Activated CD4-positive, CD25-positive, alpha-beta regulatory T cell treated with anti-CD3 and anti-CD28 coated beads, Interleukin-2, amount 50 U/mL, for 24 hours (primary cell): ENCODE measurements around the gene ACER2.
"Not testable (repeated sequence)": the region's sequence is repeated elsewhere in the genome, so short reads cannot be mapped to it uniquely, and the experiment has no call there.

Experiments used
- ATAC-seq, 2 donors: fragments of 150-1000 bp; cut with Tn5 transposase; one replicate each; pipeline ENCODE4 v1.10.0; 2021; ENCODE audit warnings: mild to moderate bottlenecking in 1 of 2, moderate library complexity in 1 of 2

ACER2 gene

DNA sequence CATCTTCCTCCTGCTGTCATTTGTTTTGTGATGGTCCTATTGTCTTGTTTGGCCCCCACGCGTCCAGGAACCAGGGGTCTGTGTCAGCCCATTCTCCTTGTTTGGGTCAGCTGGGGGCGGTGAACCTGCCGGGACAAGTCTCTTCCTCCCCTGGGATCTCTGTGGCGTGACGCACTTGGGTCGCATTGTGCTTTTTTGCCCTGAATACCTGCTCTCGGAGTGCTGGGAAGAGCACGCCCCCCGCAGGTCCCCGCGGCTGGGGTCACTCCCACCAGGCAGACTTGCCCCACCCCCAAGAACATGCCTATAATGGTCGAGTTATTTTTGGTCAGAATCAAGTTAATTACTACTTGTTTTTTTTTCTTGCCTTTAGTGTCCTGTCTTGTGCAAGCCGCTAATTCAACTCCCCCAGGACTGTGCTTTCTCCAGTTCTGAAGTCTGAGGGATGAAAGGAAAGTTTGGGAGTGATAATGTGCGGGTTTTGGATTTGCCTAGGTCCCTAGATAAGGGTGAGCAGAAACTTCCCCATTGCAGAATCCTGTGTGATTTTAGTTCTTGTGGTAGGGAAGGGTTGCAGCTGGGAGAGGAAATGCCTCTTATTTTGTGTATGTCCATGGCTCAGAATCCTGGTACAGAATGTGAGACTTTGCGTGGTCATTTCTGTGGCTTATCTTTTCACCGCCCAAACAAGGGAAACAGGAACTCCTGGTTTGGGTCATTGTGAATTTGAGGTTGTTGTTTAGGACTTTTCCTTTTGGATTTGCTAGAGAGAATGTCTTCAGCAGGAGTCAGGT, 789 bp downstream of the ACER2 start:
- no peak for ATAC-seq

DNA sequence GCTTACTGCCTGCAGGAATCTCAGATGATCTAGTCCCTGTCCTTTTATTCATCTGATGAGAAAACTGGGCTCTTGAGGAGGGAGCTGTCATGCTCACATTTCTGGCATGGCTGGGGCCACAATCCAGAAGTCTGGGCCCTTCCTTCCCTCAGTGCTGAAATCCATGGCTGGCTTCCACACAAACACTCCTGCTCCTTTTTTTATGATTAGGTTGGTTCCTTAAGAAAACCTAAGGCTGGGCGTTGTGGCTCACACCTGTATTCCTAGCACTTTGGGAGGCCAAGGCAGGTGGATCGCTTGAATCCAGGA, 1.3 kb downstream of the ACER2 start:
- ATAC-seq: no peak

- ATAC-seq: no peak
Observed at GRCh38 chr9:19410594-19410993, 1.8 kb downstream of the ACER2 start.

DNA sequence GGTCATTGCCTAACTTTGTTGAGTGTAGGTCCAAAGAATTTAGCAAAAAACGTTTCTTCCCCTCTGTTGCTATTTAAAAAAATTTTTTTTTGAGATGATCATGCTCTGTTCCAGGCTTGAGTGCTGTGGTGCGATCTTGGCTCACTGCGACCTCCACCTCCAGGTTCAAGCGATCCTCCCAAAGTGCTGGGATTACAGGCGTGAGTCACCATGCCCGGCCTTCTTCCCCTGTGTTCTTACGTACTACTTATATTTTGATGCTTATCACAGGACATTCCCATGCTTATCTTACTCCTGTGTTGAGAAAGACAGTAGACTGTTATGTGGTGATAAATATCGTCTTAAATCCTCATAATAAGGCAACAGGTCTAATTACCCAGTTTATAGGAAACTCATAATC, 2.5 kb downstream of the ACER2 start:
- no peak for ATAC-seq

GRCh38 chr9:19413456-19413855, 4.6 kb downstream of the ACER2 start:
- ATAC-seq: not testable (repeated sequence)

DNA sequence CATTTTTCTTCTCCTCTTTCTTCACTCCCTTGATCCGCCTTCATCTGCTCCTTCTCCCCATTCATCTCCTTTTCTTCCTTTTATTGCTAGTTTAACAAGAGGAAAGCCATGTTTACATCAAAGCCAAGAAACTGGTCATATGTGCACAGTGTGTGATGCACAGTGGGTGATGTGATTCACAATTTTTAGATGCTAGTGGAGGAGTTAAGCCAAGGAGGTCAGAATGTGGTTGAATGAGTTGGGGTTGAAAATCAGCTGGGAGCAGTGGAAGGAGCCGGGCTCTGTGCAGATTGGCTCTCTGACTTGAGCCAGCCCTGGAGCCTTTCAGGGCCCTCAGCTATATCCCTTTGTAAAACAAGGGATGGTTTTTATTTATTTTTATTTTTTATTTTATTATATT, 7.3 kb downstream of the ACER2 start:
- no peak for ATAC-seq

GRCh38 chr9:19420877-19421276, 12.1 kb downstream of the ACER2 start:
- ATAC-seq: no peak

DNA sequence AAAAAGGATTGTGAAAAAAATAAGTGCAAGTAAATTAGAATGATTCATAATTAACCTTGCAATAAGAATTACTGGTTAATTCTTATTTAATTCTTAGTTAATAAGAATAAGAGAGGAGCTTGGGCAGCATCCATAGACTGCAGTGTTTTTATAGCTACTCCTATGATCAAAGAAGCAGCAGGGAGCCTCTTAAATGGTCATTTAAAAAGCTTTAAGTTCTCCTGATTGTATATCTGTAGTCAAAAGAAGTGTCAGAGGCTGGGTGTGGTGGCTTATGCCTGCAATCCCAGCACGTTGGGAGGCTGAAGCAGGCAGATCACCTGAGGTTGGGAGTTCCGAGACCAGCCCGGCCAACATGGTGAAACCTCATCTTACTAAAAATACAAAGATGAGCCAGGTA, 14.4 kb downstream of the ACER2 start:
- no peak for ATAC-seq

- no peak for ATAC-seq
Observed at GRCh38 chr9:19424176-19424779, 15.5 kb downstream of the ACER2 start.

- ATAC-seq: no peak
Observed at GRCh38 chr9:19429595-19429994, 20.8 kb downstream of the ACER2 start.

- no peak for ATAC-seq
Observed at GRCh38 chr9:19430201-19430760, 21.5 kb downstream of the ACER2 start.

DNA sequence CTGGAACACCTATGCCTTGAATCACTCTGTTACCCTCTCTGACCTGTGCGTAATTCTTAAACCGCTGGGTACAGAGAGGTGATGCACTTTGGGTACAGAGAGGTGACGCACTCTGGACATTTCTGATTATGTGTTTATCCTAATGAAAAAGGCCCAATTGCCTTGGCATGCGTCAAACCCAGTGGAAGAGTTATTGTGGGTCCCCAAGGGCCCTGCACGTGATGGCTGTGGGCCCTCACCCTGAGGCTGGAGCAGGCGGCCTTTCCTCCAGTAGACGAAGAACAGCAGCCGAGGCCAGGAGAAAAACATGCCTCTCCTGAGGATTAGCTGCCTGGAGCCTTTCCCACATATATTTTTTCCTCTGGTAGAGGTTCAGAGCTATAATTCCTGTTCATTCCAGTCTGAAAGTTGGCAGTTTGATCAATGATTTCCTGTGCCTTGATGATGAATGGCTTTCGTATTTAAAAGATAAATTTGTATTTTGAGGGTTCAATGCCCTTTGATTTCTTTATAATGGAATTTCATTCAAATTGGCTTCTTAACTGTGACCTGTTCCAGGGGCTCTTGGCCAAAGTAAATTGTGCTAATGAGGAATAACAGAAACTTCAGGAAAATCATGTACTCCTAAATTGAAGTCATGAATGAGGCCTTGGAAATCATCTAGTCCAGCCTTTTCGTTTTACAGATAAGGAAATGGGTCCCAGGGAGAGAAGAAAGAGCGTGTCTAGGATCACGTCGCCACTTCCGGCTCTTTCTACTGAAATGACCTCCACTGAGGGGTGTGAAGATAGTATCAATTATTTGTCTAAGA, 22.8 kb downstream of the ACER2 start:
- no peak for ATAC-seq

DNA sequence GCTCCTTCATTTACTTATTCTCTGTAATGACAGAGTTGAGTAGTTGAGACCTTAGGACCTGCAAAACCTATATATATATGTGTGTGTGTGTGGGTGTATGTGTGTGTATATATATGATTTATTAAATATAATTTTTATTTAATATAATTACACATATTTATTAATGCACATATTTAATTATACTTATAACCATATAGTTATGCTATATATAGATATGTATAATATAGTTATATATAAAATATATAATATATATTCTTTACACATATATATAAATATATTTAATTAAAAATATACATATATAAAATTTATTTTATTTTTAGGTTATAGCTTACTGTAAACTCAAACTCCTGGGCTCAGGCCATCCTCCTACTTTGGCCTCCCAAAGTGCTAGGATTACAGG, 23.7 kb downstream of the ACER2 start:
- ATAC-seq: no peak

DNA sequence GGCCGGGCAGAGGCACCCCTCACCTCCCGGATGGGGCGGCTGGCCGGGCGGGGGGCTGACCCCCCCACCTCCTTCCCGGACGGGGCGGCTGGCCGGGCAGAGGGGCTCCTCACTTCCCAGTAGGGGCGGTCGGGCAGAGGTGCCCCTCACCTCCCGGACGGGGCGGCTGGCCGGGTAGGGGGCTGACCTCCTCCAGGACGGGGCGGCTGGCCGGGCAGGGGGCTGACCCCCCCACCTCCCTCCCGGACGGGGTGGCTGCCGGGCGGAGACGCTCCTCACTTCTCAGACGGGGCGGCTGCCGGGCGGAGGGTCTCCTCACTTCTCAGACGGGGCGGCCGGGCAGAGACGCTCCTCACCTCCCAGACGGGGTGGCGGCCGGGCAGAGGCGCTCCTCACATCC, 24.9 kb downstream of the ACER2 start:
- not testable (repeated sequence) for ATAC-seq

- ATAC-seq: no peak
Observed at GRCh38 chr9:19440376-19440775, 31.6 kb downstream of the ACER2 start.

DNA sequence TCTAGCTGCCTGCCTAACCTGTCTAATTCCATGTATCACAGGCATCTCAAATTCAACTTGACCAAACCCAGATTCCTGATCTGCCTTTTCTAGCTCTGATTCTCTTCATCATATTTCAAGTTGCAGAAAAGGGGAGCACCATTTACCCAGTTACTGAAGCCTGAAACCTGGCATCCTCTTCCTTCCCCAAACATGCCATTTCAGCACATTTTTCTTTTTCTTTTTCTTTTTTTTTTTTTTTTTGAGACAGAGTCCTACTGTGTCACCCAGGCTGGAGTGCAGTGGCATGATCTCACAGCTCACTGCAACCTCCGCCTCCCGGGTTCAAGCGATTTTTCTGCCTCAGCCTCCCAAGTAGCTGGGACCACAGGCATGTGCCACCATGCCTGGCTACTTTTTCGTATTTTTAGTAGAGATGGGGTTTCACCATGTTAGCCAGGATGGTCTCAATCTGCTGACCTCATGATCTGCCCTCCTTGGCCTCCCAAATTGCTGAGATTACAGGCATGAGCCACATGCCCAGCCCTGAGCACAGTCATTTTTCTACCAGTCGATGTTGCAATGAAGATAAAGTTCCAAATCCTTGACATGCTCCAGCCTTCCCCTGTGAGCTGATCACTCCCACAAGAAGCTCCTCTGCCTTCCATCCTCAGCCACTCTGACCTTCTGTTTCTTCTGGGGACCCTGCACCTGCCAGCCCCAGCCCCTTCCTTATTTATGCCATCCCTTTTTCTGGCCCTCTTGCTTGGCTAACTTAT, 32.2 kb downstream of the ACER2 start:
- ATAC-seq: no peak

DNA sequence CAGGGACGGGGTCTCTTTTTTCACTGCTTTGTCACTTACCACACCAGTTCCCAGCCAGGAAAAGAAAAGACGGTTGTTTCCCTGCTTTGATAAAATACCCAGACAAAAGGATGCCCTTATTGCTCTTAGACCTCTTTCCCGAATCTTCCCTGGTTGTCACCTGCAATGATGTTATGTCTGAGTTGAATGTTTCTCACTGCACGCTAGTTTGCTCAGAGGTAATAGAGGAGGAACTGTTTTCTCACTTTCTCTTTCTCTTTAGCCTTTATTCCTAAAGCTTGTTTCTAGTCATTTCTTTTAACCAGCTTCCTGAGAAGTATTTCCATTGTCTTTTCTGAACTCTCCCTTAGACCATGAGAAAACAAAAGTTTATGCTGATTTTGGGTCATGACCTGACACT, 32.9 kb downstream of the ACER2 start:
- ATAC-seq: peak; percentile 76 to 79

DNA sequence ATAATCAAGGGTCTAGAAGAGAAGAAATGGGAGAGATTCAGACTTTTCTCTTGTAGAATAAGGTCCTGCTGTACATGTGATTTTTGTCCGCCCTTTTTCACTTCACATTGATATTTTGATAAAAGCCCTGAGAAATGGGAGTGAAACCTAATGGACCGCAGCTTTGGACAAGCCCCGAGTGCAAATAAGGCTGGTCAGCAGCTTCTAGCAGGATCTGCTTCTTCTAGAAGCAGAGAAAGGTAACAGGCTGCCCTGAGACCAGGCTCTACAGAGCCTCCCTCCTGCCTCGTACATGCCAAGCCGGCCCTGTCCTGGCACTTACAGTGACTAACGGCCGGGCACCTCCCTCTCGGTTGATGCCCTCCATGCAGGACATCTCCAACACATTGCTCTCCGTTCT, 33.4 kb downstream of the ACER2 start:
- no peak for ATAC-seq

DNA sequence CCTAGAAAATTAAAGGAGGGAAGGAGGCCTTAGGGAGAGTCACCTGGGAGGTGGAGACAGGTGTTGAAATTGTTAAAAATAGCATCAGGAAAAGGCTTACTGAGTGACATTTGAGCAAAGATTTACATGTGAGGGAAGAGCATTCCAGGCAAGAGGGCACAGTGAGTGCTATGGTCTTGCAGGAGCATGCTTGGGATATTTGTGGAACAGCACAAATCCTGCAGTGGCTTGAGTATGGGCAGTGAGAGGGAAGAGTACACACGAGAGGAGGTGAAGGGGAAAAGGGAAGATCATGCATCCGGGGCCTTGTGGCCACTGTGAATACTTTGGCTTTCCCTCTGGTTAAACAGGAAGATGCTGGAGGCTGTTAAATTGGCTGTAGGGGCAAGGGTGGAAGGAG, 36.6 kb downstream of the ACER2 start:
- ATAC-seq: no peak

GRCh38 chr9:19446361-19446861, 37.6 kb downstream of the ACER2 start:
- no peak for ATAC-seq

DNA sequence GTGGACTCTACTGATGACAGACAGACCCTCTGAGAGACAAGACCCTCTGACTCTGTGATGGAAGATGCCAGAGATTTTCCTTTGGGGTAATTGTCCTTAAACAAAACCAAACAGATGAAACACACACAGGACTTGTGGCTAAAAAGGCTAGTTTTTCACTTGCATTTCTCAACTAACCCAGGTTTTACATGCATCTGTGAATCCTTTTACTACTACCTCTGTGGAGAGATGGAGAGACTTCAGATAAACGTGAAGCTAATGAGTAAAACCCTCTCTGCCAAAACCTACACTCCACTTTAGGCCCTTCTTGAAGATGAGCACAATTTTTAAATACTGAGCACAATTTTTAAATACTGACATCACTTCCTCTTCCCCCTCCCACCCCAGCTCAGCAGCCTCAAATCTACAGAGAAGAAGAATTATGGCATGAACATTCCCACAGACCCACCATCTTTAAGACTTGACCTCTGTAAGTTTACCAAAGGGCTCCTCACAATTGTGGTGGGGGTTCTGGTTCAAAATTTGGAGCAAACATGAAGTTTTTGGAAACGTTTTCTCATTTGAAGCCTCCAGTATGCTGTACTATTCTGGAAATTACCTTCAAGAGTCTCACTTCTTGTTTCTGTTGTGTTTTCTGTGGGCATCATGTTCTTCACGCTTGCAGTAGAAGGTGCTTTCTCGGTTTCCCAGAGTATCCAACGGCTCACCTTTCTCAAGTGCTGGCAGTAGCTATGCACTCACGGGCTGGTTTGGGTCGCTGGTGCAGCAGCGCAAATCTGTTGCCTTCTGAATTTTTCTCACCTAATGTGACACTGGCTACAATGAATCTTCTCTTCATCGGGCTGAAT, 42.7 kb downstream of the ACER2 start:
- ATAC-seq: no peak

GRCh38 chr9:19456426-19456825, 47.6 kb downstream of the ACER2 start:
- no peak for ATAC-seq
